Measurements from ENCODE around the gene UBE3C.
"Not testable (repeated sequence)": the region's sequence is repeated elsewhere in the genome, so short reads cannot be mapped to it uniquely, and the experiment has no call there.

The UBE3C gene

GRCh38 chr7:157241631-157242030 is 102.9 kb downstream of the UBE3C start:
- ATAC-seq = no peak

GRCh38 chr7:157244516-157245294 is 106.0 kb downstream of the UBE3C start:
- ATAC-seq = no peak

- no peak for ATAC-seq
Observed at GRCh38 chr7:157246052-157246451, 107.3 kb downstream of the UBE3C start.

- ATAC-seq = no peak
Observed at GRCh38 chr7:157248659-157249058, 109.9 kb downstream of the UBE3C start.

GRCh38 chr7:157250605-157251228 is 112.0 kb downstream of the UBE3C start:
- ATAC-seq = peak; percentile 58 to 60

- ATAC-seq = not testable (repeated sequence)
Observed at GRCh38 chr7:157251817-157252216, 113.1 kb downstream of the UBE3C start.

- no peak for ATAC-seq
Observed at GRCh38 chr7:157253850-157254249, 115.1 kb downstream of the UBE3C start.

GRCh38 chr7:157254781-157255180 is 116.1 kb downstream of the UBE3C start:
- not testable (repeated sequence) for ATAC-seq

GRCh38 chr7:157255201-157255606 is 116.5 kb downstream of the UBE3C start:
- no peak for ATAC-seq

DNA sequence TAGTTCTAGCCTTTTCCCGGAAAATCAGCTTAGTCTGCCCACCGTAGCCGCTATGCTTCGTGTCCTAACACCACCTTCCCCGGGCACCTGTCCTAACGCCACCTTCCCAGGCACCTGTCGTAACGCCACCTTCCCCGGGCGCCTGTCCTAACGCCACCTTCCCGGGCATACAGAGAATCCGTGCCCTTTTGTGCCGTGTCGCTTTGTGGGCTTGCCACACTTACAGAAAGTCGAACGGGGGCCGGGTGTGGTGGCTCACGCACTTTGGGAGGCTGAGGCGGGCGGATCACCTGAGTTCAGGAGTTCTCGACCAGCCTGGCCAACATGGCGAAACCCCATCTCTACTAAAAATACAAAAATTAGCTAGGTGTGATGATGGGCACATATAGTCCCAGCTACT is 124.4 kb downstream of the UBE3C start:
- ATAC-seq = no peak

DNA sequence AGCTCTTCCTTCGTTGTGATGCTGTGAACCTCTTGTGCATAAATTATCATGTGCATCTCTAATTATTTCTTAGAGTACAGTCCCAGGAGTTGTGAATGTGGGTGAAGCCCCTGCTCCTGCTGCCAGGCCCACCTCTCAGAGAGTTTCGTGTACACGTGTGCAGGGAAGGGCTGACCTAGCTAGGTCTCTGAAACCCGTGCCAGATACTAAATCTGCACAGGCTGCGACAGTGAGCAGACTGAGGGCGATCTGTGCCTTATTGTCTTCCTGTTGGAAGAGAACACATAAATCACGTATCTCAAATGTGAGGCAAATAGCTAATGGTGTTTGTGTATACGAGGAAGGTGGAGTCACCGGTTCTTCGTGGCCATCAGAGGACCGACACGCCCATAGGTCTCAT is 126.3 kb downstream of the UBE3C start:
- no peak for ATAC-seq

- no peak for ATAC-seq
Observed at GRCh38 chr7:157266272-157266671, 127.5 kb downstream of the UBE3C start.

GRCh38 chr7:157267516-157267915 is 128.8 kb downstream of the UBE3C start:
- no peak for ATAC-seq

- no peak for ATAC-seq
Observed at GRCh38 chr7:157267956-157268355, 129.2 kb downstream of the UBE3C start.

GRCh38 chr7:157268540-157268939 is 129.8 kb downstream of the UBE3C start:
- no peak for ATAC-seq

DNA sequence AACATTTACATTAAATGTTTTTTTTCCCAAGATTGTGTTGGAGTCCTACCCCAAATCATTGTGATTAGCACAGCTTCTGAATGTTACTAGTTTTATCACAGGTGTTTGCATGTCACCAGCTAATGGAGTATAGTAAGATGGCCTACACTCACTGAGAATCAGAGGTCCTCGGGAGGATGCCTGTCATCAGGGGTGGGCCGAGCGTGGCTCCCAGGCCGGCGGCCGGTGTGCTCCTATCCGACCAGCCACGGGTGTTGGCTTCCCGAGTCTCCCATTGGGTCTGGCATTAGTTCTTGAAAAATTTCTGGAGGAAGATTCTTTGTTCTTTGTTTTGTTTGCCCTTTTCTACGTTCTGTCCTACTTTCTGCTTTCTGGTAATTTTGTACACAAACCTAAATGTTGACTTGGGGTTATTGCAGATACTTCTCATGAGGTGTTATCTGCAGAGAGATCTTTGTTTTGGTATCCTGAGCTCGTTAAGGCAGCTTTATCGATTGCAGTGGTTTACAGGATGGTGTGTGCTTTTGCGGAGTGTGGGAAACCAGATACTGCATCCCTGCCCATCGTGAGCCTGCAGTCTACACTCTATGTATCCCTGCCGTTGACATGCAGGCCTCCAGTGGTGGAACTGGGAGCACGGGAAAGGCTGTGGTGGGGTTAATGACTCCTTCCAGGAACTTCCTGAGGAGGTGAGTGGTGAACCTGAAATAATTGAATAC is 130.8 kb downstream of the UBE3C start:
- ATAC-seq = no peak

DNA sequence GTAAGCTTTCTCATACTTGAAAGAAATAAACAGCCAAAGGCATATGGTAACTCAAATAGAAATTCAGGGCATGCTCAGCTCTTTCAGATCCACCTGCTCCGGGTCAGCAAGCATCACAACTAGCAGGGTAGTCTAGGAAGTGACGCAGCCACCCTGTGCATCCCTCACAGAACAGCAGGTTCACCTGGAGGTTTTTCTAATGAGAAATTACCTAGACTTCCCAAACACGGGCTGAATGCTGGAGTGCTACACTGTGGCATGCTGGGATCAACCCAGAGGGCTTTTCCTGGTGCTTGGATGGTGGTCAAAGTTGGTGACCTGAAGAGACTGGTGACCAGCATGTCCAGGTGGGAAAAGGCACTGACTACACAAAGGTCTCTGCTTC is 131.3 kb downstream of the UBE3C start:
- no peak for ATAC-seq

DNA sequence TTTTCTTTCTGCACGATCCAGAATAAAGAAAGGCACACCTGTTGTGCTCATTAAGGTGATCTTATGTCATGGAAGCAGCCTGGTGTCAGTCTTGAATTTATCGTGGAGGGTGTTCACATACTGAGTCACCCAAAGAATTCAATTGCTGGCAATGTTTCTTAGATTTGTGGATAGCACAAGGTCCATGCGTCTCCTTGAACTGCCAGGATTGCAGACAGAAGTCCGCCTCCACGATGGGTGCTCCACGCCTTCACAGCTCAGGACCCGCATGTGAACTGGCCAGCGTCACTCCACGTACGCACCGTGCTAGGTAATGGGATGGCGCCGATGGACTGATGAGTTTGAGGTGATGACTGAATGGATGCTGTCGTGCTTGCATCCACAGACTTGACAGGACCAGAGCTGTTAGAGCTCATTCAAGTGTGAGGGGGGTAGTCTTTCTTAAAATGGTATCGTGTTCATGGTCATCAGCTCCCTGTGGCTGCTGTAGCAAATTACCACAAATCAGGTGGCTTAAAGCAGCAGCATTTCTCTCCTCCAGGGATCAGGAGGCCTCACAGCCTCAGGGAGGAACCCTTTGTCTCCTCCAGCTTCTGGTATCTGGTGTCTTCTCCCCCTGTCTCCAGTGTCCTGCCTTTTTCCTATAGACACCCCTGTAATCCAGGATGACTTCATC is 132.7 kb downstream of the UBE3C start:
- ATAC-seq = no peak

DNA sequence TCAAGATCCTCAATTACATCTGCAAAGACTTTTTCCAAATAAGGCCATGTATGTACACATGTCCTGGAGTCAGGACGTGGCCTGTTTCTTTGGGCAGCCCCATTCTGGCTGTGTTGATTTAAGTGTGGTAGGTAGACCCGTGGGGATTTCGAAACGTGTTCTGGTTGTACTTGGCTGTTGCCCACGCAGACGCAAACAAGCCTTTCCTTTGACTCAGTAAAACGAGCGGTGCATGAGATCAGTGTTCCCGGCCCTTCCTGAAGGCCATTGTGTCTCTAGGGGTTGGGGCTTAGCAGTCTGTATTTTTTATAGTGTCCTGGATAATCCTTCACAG is 133.2 kb downstream of the UBE3C start:
- no peak for ATAC-seq

DNA sequence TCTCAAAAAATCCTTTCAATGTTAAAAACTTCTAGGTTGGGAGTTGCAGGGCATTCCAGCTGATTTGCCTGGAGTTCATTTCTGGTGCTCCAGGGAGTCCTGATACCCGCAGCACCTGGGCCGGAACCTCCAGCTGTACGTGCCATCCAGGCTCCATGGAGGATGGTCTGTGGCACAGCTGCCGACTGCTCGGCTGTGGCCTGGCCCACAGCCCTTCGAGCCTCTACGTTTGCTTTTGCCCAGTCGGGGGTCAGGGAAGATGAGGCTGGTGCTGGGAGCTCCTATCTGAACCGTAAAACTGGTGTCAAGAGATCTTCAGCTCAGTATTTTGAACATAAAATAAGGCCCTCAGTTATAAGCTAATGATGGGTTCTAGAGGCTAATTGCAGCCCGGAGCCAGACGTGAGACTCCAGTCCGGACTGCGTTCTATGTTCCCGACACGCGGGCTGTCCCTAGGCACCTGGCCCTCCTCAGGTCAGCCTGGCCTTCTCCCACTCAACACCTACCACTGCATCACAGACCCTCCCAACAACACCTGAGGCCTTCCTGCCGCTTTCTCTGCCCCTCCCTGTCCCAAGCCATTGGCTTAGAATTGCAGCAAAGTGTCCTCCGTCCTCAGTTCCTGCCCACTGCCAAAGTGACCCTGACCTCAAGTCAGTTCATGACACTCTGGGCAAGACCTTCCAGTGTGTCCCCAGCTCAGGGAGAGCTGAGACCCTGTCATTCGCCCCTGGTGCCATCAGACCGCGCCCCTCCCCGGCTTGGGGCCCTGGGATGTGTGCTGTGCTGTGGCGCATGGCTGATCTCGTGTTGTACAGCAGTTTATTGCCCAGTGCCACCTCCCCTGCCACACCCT is 133.9 kb downstream of the UBE3C start:
- no peak for ATAC-seq

DNA sequence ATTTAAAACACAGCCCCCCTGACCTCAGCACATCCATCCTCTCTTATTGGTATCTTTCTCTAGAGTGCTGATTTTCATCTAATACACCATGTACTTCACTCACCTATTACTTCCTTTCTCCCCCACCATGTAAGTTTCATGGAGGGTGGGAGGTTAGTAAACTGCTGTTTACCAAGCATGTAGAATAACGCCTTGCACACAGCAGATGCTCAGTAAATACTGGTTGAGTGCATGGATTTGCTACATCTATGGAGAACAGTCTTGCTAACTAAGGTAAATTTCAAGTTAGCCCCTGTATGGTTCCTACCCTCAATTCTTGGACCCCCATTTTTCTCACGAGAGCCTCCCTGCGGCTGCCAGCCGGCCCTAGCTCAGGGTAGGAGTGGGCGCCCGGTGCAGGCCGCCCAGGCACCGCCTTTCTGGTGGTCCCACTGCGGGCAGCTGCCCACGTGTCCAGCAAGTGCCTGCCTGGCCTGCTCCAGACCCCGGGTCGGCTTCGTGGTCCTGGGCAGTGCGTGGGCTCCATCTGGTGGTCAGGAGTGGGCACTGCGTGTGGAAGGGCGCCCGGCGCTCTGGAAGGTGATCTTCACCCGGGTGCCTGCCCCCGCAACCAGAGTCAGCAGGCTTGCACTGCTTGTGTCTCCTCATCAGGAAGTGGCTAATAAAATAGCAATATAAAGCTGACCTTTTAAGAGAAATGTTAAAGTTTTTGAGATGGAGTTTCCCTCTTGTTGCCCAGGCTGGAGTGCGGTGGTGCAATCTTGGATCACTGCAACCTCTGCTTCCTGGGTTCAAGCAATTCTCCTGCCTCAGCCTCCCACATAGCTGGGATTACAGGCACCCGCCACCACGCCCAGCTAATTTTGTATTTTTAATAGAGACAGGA is 134.7 kb downstream of the UBE3C start:
- peak; percentile 58 to 77 for ATAC-seq
